GM21529 (cell line): ENCODE data around the gene CERS6.
"Not testable (repeated sequence)": the region's sequence is repeated elsewhere in the genome, so short reads cannot be mapped to it uniquely, and the experiment has no call there.

Experiments used
- ATAC-seq: cut with Tn5 transposase; IDR thresholded peaks from one replicate; pipeline ENCODE4 v1.9.1; 2021; ENCODE audit not compliant: unreplicated experiment

Gene CERS6

GRCh38 chr2:168455645-168456520 lies at the start of gene CERS6:
TSS of gene CERS6 (plus strand) at chr2:168456272. CDS start at chr2:168456449, 177 bp downstream.
- ATAC-seq: peak; percentile 93

GRCh38 chr2:168412301-168412700 lies 43.8 kb upstream of the CERS6 start:
- ATAC-seq: not testable (repeated sequence)

- not testable (repeated sequence) for ATAC-seq
Measured at GRCh38 chr2:168413101-168413500, 43.0 kb upstream of the CERS6 start.

DNA sequence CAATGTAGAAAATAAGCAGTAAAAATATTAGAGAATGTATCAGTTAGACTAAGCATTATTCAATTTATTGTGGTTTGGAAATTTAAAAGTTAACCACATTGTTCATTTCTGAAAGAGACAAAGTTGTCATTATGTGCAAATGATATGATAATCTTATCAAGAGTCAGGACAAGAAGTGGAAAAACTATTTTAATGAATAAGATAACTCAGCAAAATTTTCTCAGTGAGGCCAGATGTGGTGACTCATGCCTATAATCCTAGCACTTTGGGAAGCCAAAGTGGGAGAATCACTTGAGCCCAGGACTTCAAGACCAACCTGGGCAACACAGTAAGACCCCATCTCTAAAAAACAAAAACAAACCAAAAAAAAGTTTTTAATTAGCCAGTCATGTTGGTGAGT lies 39.5 kb upstream of the CERS6 start:
- ATAC-seq: no peak

DNA sequence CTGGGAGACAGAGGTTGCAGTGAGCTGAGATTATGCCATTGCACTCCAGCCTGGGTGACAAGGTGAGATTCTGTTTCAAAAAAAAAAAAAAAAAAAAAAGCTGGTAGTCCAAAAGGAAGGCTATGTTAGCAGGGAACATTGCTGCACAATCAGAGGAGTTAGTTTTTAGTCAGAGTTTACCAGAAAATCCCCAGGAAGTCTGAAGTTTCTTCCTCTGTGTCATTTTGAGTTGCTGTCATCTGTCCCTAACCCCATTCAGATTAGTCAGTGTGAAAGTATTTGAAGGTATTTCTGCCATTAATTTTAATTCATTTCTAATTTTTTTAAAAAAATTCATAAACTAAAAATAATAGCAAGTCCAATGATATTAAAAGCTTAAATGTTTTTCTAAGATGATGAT lies 33.5 kb upstream of the CERS6 start:
- peak; percentile 87 for ATAC-seq

- no peak for ATAC-seq
Measured at GRCh38 chr2:168424112-168424951, 31.7 kb upstream of the CERS6 start.

GRCh38 chr2:168424971-168425370 lies 31.1 kb upstream of the CERS6 start:
- ATAC-seq: no peak

- ATAC-seq: no peak
Measured at GRCh38 chr2:168426861-168427260, 29.2 kb upstream of the CERS6 start.

- ATAC-seq: no peak
Measured at GRCh38 chr2:168427451-168427850, 28.6 kb upstream of the CERS6 start.

GRCh38 chr2:168428431-168428830 lies 27.6 kb upstream of the CERS6 start:
- no peak for ATAC-seq

DNA sequence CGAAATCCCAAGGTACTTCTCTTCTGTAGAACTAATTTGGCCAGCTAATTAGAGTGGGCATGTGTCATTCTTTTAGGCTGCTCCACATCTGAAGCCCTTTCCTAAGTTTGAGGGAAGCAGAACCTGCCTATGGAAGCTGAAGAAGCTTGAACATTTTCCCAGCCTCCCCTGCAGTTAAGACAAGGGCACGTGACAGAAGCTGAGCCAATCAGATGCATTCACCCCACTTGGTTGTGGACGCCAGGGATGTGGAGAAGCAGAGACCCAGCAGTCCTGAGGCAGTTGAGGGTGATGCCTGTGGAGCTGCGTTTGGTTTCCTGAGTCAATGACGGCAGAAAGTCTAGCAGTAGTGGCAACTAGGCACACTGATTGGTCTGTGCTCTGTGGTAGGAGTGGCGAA lies 26.1 kb upstream of the CERS6 start:
- ATAC-seq: no peak

DNA sequence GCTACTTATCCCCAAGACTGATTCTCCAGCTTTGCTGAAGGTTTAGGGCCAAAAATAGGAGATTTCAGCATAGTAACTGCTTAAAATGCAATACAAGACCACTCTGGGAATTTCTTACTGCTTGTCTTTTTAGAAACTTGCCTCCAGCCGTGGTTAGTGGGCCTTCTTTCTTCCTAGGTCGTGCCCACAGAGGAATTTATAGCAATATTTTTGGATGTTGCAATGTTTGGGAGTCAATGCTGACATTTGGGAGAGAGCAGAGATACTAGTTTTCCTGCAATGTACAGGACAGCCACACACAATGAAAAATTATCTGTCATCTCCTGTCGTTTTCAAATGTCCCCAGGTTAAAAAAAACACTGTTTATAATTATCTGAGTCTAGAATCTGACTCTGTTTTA lies 25.6 kb upstream of the CERS6 start:
- no peak for ATAC-seq

DNA sequence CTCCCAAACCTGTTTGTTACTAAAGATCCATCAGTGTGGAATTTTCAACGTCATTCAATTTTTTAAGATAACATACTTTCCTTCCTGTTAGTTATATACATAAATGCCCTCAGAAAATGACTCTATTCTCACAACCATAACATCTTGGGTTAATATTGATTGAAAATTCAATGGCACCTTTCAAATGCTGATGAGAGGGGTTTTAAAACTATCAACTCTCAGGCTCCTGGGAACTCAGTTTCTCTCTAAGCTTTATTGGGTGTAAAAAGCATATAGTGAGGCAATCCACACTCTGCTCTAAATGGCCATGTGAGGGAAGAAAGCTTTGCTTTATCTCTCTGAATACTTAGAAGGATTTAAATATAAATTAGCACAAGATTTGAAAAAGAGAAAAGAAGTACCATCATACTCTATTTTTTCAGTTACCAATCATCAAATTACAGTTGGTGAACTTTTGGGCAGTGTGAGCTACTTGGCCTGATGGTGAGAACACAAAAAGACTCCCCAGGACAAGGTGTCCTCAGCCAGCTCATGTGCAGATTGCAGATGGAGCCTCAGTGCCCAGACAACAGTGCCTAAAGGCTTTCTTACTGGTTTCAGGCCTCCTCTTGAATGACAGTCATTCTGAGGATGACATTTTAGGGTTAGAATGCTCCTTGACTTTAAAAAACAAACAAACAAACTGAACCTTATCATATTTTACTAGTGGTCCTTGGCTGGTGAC lies 24.6 kb upstream of the CERS6 start:
- no peak for ATAC-seq

DNA sequence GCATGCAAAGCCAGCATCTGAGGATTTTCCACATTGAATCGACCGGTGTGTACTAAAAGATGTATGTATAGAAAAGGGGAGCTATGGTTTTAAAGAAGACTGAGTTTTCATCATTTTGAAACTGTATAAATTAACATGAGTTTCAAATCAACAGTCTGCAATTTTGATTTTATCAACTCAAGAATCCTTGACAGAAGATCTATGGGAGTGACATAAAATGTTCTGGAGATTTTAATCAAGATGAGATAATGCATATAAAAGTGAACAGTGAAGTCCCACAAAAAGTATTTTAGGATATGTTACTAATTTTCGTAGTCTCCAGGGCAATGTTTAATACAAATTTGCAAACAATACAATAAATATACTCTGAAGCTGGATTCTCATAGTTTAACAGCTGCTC lies 24.0 kb upstream of the CERS6 start:
- ATAC-seq: no peak

- peak; percentile 86 for ATAC-seq
Measured at GRCh38 chr2:168432565-168433186, 23.4 kb upstream of the CERS6 start.

DNA sequence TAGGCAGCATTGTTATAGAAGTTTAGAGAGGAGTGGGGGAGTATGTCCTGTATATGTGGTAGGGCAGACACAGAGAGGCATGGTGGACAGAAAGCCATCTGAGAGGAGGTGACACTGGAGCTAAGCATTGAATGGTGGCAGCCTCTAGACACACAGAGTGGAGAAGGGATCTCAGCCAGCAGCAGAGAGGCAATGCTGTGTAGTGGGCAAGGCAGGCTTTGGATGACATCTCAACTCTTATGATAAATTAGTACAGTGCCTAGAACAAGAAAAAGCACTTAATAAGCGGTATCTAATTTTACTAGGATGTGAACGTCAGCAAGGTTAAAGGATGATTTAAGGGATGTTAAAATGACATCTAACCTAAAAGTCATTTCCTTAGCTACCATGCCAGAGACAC lies 22.5 kb upstream of the CERS6 start:
- no peak for ATAC-seq

- no peak for ATAC-seq
Measured at GRCh38 chr2:168434146-168434545, 21.9 kb upstream of the CERS6 start.

DNA sequence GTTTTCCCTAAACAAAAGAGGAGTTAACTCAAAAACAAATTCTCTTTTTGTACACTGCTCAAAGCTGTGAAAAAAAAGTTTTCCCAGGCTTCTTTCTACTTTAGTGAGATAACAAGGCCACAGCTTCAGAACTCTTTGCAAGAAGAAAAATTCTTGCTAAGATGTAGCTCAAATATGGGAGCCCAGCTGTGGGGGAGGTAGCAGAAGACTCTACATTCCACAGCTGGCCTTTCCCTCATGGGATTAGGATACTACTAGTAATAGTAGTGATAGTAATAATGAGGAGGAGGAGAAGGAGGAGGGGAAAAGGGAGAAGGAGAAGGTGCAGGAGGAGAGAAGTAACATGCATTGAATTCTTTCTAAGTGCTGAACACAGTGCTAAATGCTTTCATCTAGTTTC lies 19.2 kb upstream of the CERS6 start:
- ATAC-seq: no peak

GRCh38 chr2:168438553-168438952 lies 17.5 kb upstream of the CERS6 start:
- ATAC-seq: no peak

DNA sequence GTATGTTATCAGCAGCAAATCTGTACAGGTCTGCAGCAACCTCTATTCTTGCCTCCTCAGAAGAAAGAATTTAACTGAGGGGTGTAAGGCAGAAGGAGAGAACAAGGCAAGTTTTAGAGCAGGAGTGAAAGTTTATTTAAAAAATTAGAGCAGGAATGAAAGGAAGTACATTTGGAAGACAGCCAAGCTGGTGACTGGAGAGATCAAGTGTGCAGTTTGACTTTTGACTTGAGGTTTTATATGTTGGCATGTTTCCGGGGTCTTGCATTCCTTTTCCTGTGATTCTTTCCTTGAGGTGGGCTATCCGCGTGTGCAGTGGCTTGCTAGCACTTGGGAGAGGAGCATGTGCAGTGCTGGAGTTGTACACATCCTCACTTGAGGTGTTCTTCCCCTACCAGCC lies 16.5 kb upstream of the CERS6 start:
- no peak for ATAC-seq
